Activated CD8-positive, alpha-beta T cell treated with anti-CD3 and anti-CD28 coated beads for 36 hours (primary cell): ENCODE measurements around the gene RETREG2. TPM values are rescaled to one million over a fixed set of nuclear protein-coding genes. Genes with fewer than 3 reads are reported as not detected.

Experiments
- ATAC-seq: fragments of 200-7000 bp; cut with Tn5 transposase; one replicate; pipeline ENCODE4 v1.10.0; 2021; ENCODE audit warnings: mild to moderate bottlenecking, moderate library complexity
- CTCF ChIA-PET: fragments of 350-600 bp; sonication (Branson Sonifier 250); formaldehyde crosslinking; loops from one replicate; lab custom pipeline; 2021; ENCODE audit warnings: antibody characterized with exemption; lab: Charles Lee
- POLR2A ChIA-PET: fragments of 350-600 bp; sonication (Branson Sonifier 250); formaldehyde crosslinking; loops from one replicate; lab custom pipeline; 2021; ENCODE audit warnings: antibody characterized with exemption; lab: Charles Lee
- DNase-seq: peaks from one replicate; pipeline ENCODE4 v3.0.0-alpha.2; 2020
- H3K27ac Mint-ChIP-seq: one replicate; pipeline ENCODE4 v1.8.0; 2021; ENCODE audit warnings: mild to moderate bottlenecking, mixed read lengths
- H3K27me3 Mint-ChIP-seq: one replicate; pipeline ENCODE4 v1.8.0; 2021; ENCODE audit warnings: mixed read lengths
- H3K36me3 Mint-ChIP-seq: one replicate; pipeline ENCODE4 v1.8.0; 2021; ENCODE audit warnings: low read depth, mixed read lengths
- H3K4me1 Mint-ChIP-seq: one replicate; pipeline ENCODE4 v1.8.0; 2021; ENCODE audit warnings: low read depth, mixed read lengths
- H3K4me3 Mint-ChIP-seq: one replicate; pipeline ENCODE4 v1.8.0; 2021; ENCODE audit warnings: mild to moderate bottlenecking, moderate library complexity, mixed read lengths
- H3K9me3 Mint-ChIP-seq: one replicate; pipeline ENCODE4 v1.8.0; 2021; ENCODE audit warnings: mixed read lengths
- CTCF ChIP-seq: fragments of 200-600 bp; IDR thresholded peaks from one replicate; pipeline ENCODE4 v1.8.0; 2022; ENCODE audit warnings: antibody characterized with exemption, mild to moderate bottlenecking
- intact Hi-C: fragments of 100-400 bp; cut with micrococcal nuclease; formaldehyde crosslinking; loops from one replicate; pipeline ENCODE4 v1.10.0; 2022
- total RNA-seq, 2 experiments: library from RNA; stranded (reverse); gene quantifications; one replicate each; pipeline ENCODE4 v1.2.3, GENCODE V29; 2021

Gene RETREG2
- total RNA-seq, 2 experiments from 2014 or later: 63.8 to 67.8 TPM

GRCh38 chr2:219214141-219214540, 36.1 kb downstream of the RETREG2 start:
- no peak for TF ChIP-seq CTCF
- POLR2A ChIA-PET: interaction anchor here (1.0 to 3.8 kb wide), 2 partner anchors 14 to 35 kb away, joined by 3 to 15 read pairs; no protein-coding TSS in a partner anchor
- peaks cover 51% of the 10 kb centered on the region for H3K36me3 Mint-ChIP-seq
- ATAC-seq (no peak), DNase-seq (no peak)
- H3K27ac Mint-ChIP-seq: no peak overlapping the region
- intact Hi-C loops: loop anchor here (5.0 kb wide), 1 partner anchor 52 kb away; the partner anchor contains the start of gene NHEJ1
- H3K4me3 Mint-ChIP-seq: no peak overlapping the region
- peaks cover 38% of the 10 kb centered on the region for H3K4me1 Mint-ChIP-seq
- CTCF ChIA-PET: interaction anchor here (1.1 to 6.7 kb wide), 3 partner anchors 37 to 81 kb away, joined by 3 to 49 read pairs (median 13); partner anchors contain the start of gene SLC23A3
- no peaks in the 10 kb centered on the region for H3K9me3 Mint-ChIP-seq
- no peaks in the 10 kb centered on the region for H3K27me3 Mint-ChIP-seq

GRCh38 chr2:219214786-219215185, 36.7 kb downstream of the RETREG2 start:
- H3K4me1 Mint-ChIP-seq: peaks cover 40% of the 10 kb centered on the region
- intact Hi-C loops: loop anchor here (5.0 kb wide), 1 partner anchor 52 kb away; the partner anchor contains the start of gene NHEJ1
- H3K27ac Mint-ChIP-seq: no peak overlapping the region
- ATAC-seq (no peak), DNase-seq (no peak)
- POLR2A ChIA-PET: interaction anchor here (1.0 to 3.8 kb wide), 2 partner anchors 15 to 36 kb away, joined by 3 to 15 read pairs; no protein-coding TSS in a partner anchor
- peaks cover 53% of the 10 kb centered on the region for H3K36me3 Mint-ChIP-seq
- H3K27me3 Mint-ChIP-seq: no peaks in the 10 kb centered on the region
- no peak for TF ChIP-seq CTCF
- H3K9me3 Mint-ChIP-seq: no peaks in the 10 kb centered on the region
- CTCF ChIA-PET: interaction anchor here (1.1 to 2.7 kb wide), 2 partner anchors 37 to 80 kb away, joined by 3 to 10 read pairs; no protein-coding TSS in a partner anchor
- H3K4me3 Mint-ChIP-seq: no peak overlapping the region

- TF ChIP-seq CTCF: no peak
- H3K36me3 Mint-ChIP-seq: peaks cover 54% of the 10 kb centered on the region
- H3K27ac Mint-ChIP-seq: no peak overlapping the region
- no peak for DNase-seq
- no peaks in the 10 kb centered on the region for H3K9me3 Mint-ChIP-seq
- CTCF ChIA-PET: interaction anchor here (0.9 to 2.7 kb wide), 9 partner anchors 34 to 159 kb away, joined by 3 to 10 read pairs (median 3); partner anchors contain the start of genes NHEJ1 and TUBA4A
- H3K4me1 Mint-ChIP-seq: peaks cover 33% of the 10 kb centered on the region
- no peak overlapping the region for H3K4me3 Mint-ChIP-seq
- H3K27me3 Mint-ChIP-seq: no peaks in the 10 kb centered on the region
- no peak for ATAC-seq
- POLR2A ChIA-PET: interaction anchor here (0.9 to 3.8 kb wide), 5 partner anchors 14 to 67 kb away, joined by 3 to 15 read pairs (median 4); partner anchors contain the start of gene ANKZF1
- intact Hi-C loops: no loop called here
Observed at GRCh38 chr2:219215871-219216534, 37.9 kb downstream of the RETREG2 start.

- peak overlapping the region; percentile 45 for H3K4me3 Mint-ChIP-seq
- H3K27ac Mint-ChIP-seq: no peak overlapping the region
- intact Hi-C loops: no loop called here
- peaks cover 54% of the 10 kb centered on the region for H3K36me3 Mint-ChIP-seq
- no peaks in the 10 kb centered on the region for H3K9me3 Mint-ChIP-seq
- ATAC-seq (no peak), DNase-seq (no peak)
- no peak for TF ChIP-seq CTCF
- H3K27me3 Mint-ChIP-seq: no peaks in the 10 kb centered on the region
- POLR2A ChIA-PET: interaction anchor here (1.2 to 4.6 kb wide), 6 partner anchors 9 to 66 kb away, joined by 3 to 31 read pairs (median 8); partner anchors contain the start of gene ZFAND2B
- CTCF ChIA-PET: interaction anchor here (0.9 to 2.7 kb wide), 8 partner anchors 34 to 159 kb away, joined by 3 to 10 read pairs (median 3); partner anchors contain the start of genes NHEJ1 and TUBA4A
- peaks cover 28% of the 10 kb centered on the region for H3K4me1 Mint-ChIP-seq
Observed at GRCh38 chr2:219216535-219216915, 38.5 kb downstream of the RETREG2 start.
